Neural progenitor cell (in vitro differentiated cells): ENCODE results near the gene MAP2. TPM values are rescaled to one million over a fixed set of nuclear protein-coding genes. Genes with fewer than 3 reads are reported as not detected.
"Not testable (repeated sequence)": the region's sequence is repeated elsewhere in the genome, so short reads cannot be mapped to it uniquely, and the experiment has no call there.

Experiments
- DNase-seq: peaks from one replicate; pipeline ENCODE4 v3.0.0-alpha.2; 2016; ENCODE audit warnings: low spot score
- H2AFZ ChIP-seq: fragments of 200-600 bp; sonication (generic); replicated peaks from 2 replicates; pipeline ENCODE4 v1.6.1; 2016; ENCODE audit warnings: antibody characterized with exemption
- H3F3A ChIP-seq: fragments of 200-600 bp; sonication (generic); 2 replicates; pipeline ENCODE4 v1.6.1; 2016; ENCODE audit warnings: antibody characterized with exemption, low read depth
- H3K27ac ChIP-seq: fragments of 200-600 bp; sonication (generic); 2 replicates; pipeline ENCODE4 v1.5.1; 2016; ENCODE audit warnings: mild to moderate bottlenecking
- H3K27me3 ChIP-seq: fragments of 200-600 bp; sonication (generic); 2 replicates; pipeline ENCODE4 v1.6.1; 2016; ENCODE audit warnings: mild to moderate bottlenecking, moderate library complexity
- H3K36me3 ChIP-seq: fragments of 200-600 bp; sonication (generic); 2 replicates; pipeline ENCODE4 v1.5.1; 2016
- H3K4me1 ChIP-seq: fragments of 200-600 bp; sonication (generic); 2 replicates; pipeline ENCODE4 v1.6.1; 2016; ENCODE audit warnings: mixed run types
- H3K4me2 ChIP-seq: fragments of 200-600 bp; sonication (generic); 2 replicates; pipeline ENCODE4 v1.6.1; 2016
- H3K4me3 ChIP-seq: fragments of 200-600 bp; sonication (generic); 2 replicates; pipeline ENCODE4 v1.5.1; 2016
- H3K79me2 ChIP-seq: fragments of 200-600 bp; sonication (generic); 2 replicates; pipeline ENCODE4 v1.6.1; 2016; ENCODE audit warnings: low read depth
- H3K9ac ChIP-seq: fragments of 200-600 bp; sonication (generic); 2 replicates; pipeline ENCODE4 v1.6.1; 2016
- H3K9me3 ChIP-seq: fragments of 200-600 bp; sonication (generic); 2 replicates; pipeline ENCODE4 v1.5.1; 2016; ENCODE audit warnings: low read depth
- H4K20me1 ChIP-seq: fragments of 200-600 bp; sonication (generic); 2 replicates; pipeline ENCODE4 v1.6.1; 2016; ENCODE audit warnings: low read depth
- H3K27ac Mint-ChIP-seq: 3 replicates; pipeline ENCODE4 v1.8.0; 2021; ENCODE audit warnings: mixed read lengths
- H3K27me3 Mint-ChIP-seq: 2 replicates; pipeline ENCODE4 v1.8.0; 2022; ENCODE audit warnings: low read depth, mild to moderate bottlenecking, inconsistent platforms, moderate library complexity, mixed read lengths; ENCODE audit not compliant: insufficient read depth
- H3K36me3 Mint-ChIP-seq: 3 replicates; pipeline ENCODE4 v1.8.0; 2021; ENCODE audit warnings: mixed read lengths
- H3K4me1 Mint-ChIP-seq: 3 replicates; pipeline ENCODE4 v1.8.0; 2021; ENCODE audit warnings: mixed read lengths
- H3K4me3 Mint-ChIP-seq: 3 replicates; pipeline ENCODE4 v1.8.0; 2021; ENCODE audit warnings: mild to moderate bottlenecking, moderate library complexity, mixed read lengths
- H3K9me3 Mint-ChIP-seq: 3 replicates; pipeline ENCODE4 v1.8.0; 2020; ENCODE audit warnings: mixed read lengths
- CTCF ChIP-seq: fragments of 200-600 bp; sonication (generic); IDR thresholded peaks from 2 replicates; pipeline ENCODE4 v1.5.1; 2017; ENCODE audit warnings: antibody characterized with exemption, mild to moderate bottlenecking
- EZH2 ChIP-seq: fragments of 200-600 bp; sonication (generic); IDR thresholded peaks from 2 replicates; pipeline ENCODE4 v1.6.1; 2017; ENCODE audit warnings: antibody characterized with exemption, mild to moderate bottlenecking, moderate library complexity
- EZH2phosphoT487 ChIP-seq: fragments of 200-600 bp; sonication (generic); IDR thresholded peaks from 2 replicates; pipeline ENCODE4 v1.6.1; 2017; ENCODE audit warnings: antibody characterized with exemption
- total RNA-seq: library from RNA; depleted of rRNA; stranded (reverse); fragments of >200 nt; gene quantifications from 2 replicates; pipeline ENCODE4 v1.2.3, GENCODE V29; 2015; ENCODE audit warnings: low replicate concordance

Gene MAP2
- total RNA-seq, 1 donor from 2014 or later, result 102 TPM

- Mint-ChIP-seq H3K36me3 (peaks cover 45% of the 10 kb centered on the region), H3K27me3 (no peaks in the 10 kb centered on the region), H3K9me3 (no peaks in the 10 kb centered on the region), H3K4me3 (no peak overlapping the region), H3K27ac (no peak overlapping the region), H3K4me1 (no peaks in the 10 kb centered on the region)
- Histone ChIP-seq H3K4me2 (no peak overlapping the region), H3K27me3 (no peaks in the 10 kb centered on the region), H3K36me3 (no peaks in the 10 kb centered on the region), H3K9me3 (no peaks in the 10 kb centered on the region), H2AFZ (no peak overlapping the region), H3K79me2 (peaks cover 5% of the 10 kb centered on the region), H3F3A (no peaks in the 10 kb centered on the region), H3K4me3 (no peak overlapping the region), H3K27ac (no peak overlapping the region), H4K20me1 (peaks cover 11% of the 10 kb centered on the region), H3K4me1 (no peaks in the 10 kb centered on the region), H3K9ac (no peak overlapping the region)
- no peak for TF ChIP-seq CTCF
- DNase-seq, result no peak
Measured at GRCh38 chr2:209473930-209474419, 50.1 kb downstream of the MAP2 start.

DNA sequence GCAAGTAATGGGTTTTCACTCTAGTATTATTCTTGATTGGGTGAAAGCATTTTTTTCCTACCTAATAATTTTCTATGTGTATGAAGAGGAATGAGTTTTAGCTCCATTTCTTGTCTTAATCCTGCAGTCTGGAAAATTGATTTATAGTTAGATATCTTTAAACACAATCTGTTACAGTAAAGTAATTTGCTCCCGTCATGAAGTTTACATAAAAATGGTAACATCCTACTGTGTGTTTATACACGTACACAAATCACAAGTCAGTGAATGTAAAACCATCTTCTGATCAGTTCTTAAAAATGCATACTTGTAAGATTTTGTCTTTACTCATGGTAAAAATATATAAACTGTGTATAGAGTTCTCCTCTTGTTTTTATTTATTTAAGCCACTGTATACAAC is 51.1 kb downstream of the MAP2 start:
- H3K4me3 ChIP-seq, result no peak overlapping the region
- no peaks in the 10 kb centered on the region for H3F3A ChIP-seq
- H3K9ac ChIP-seq, result no peak overlapping the region
- H3K9me3 Mint-ChIP-seq, result peaks cover 2% of the 10 kb centered on the region
- DNase-seq, result no peak
- H3K9me3 ChIP-seq, result no peaks in the 10 kb centered on the region
- H3K27ac ChIP-seq, result no peak overlapping the region
- H3K4me1 Mint-ChIP-seq, result no peaks in the 10 kb centered on the region
- H3K79me2 ChIP-seq, result peaks cover 5% of the 10 kb centered on the region
- H3K4me2 ChIP-seq, result no peak overlapping the region
- H3K27me3 Mint-ChIP-seq, result no peaks in the 10 kb centered on the region
- no peaks in the 10 kb centered on the region for H3K27me3 ChIP-seq
- H3K36me3 Mint-ChIP-seq, result peaks cover 40% of the 10 kb centered on the region
- no peaks in the 10 kb centered on the region for H3K4me1 ChIP-seq
- no peak overlapping the region for H3K27ac Mint-ChIP-seq
- peaks cover 11% of the 10 kb centered on the region for H4K20me1 ChIP-seq
- H3K36me3 ChIP-seq, result no peaks in the 10 kb centered on the region
- TF ChIP-seq EZH2, result no peak
- TF ChIP-seq CTCF, result no peak
- TF ChIP-seq EZH2phosphoT487, result no peak
- H3K4me3 Mint-ChIP-seq, result no peak overlapping the region
- no peak overlapping the region for H2AFZ ChIP-seq

DNA sequence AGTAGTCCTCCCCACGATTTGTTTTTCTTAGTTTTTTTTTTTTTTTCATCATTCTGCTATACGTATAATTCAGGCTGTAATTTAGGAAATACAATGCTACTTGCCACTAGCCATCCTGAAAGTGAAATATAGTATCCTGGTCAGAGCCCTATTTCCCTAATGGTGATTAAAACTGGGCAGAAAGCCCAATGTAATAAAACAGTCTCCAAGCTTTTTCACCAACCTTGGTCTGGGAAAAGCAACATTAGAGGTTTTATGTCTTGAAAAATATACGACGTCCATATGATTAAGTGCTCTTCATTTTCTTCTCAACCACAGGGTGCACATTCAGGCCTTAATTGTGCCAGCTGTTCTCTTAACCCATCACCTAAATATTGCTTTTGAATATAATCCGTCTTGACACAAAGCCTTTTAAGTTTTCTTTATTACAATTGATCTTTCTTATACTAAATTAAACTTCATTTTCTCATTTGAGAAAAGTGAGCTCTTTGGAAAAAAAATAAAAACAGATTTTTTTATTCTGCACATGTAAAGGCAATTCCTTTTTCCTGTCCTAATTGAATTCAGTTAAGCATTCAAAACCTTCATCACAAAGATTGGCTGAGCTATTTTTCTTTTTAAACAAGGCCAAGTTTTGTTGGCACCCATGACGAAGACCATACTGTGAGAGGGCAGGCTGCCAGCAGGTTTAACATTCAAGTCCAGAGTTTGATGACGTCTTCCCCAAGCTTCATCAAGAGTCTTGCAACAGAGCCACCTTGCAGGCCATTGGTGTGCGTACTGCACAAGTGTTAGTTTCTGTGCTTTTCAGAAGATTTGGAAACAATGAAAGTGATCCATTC is 52.7 kb downstream of the MAP2 start:
- H3K4me1 Mint-ChIP-seq, result no peaks in the 10 kb centered on the region
- H3K4me2 ChIP-seq, result no peak overlapping the region
- no peaks in the 10 kb centered on the region for H3K36me3 ChIP-seq
- no peak overlapping the region for H3K4me3 ChIP-seq
- no peaks in the 10 kb centered on the region for H3F3A ChIP-seq
- H2AFZ ChIP-seq, result no peak overlapping the region
- TF ChIP-seq EZH2phosphoT487 (no peak), CTCF (no peak), EZH2 (no peak)
- no peak for DNase-seq
- H3K27ac ChIP-seq, result no peak overlapping the region
- no peaks in the 10 kb centered on the region for H3K9me3 ChIP-seq
- no peak overlapping the region for H3K27ac Mint-ChIP-seq
- H3K36me3 Mint-ChIP-seq, result peaks cover 44% of the 10 kb centered on the region
- H4K20me1 ChIP-seq, result peaks cover 3% of the 10 kb centered on the region
- no peaks in the 10 kb centered on the region for H3K27me3 ChIP-seq
- no peaks in the 10 kb centered on the region for H3K4me1 ChIP-seq
- H3K4me3 Mint-ChIP-seq, result no peak overlapping the region
- H3K9ac ChIP-seq, result no peak overlapping the region
- H3K9me3 Mint-ChIP-seq, result peaks cover 10% of the 10 kb centered on the region
- H3K79me2 ChIP-seq, result peaks cover 5% of the 10 kb centered on the region
- no peaks in the 10 kb centered on the region for H3K27me3 Mint-ChIP-seq

GRCh38 chr2:209492296-209492695 is 68.4 kb downstream of the MAP2 start:
- Mint-ChIP-seq H3K36me3 (peaks cover 71% of the 10 kb centered on the region), H3K9me3 (peaks cover 71% of the 10 kb centered on the region)
- not testable (repeated sequence) for H2AFZ ChIP-seq, H3K27ac Mint-ChIP-seq, H3K36me3 ChIP-seq, H3K27me3 ChIP-seq, H3K79me2 ChIP-seq, H4K20me1 ChIP-seq, H3K4me3 Mint-ChIP-seq, H3K4me3 ChIP-seq, H3K4me1 Mint-ChIP-seq, H3K27me3 Mint-ChIP-seq, H3F3A ChIP-seq, H3K27ac ChIP-seq, H3K4me2 ChIP-seq, H3K4me1 ChIP-seq, H3K9ac ChIP-seq, DNase-seq
- peaks cover 13% of the 10 kb centered on the region for H3K9me3 ChIP-seq

GRCh38 chr2:209495068-209495620 is 71.3 kb downstream of the MAP2 start:
- H3K9ac ChIP-seq, result not testable (repeated sequence)

More at GRCh38 chr2:209495068-209495620, 71.3 kb downstream of the MAP2 start:
- not testable (repeated sequence) for H3K4me1 ChIP-seq, H3K27me3 ChIP-seq, H2AFZ ChIP-seq, H3K4me2 ChIP-seq, DNase-seq, H3K4me3 Mint-ChIP-seq, H3K9me3 ChIP-seq, H3K4me3 ChIP-seq, H3F3A ChIP-seq, H3K27ac Mint-ChIP-seq, H3K79me2 ChIP-seq, H3K36me3 ChIP-seq, H4K20me1 ChIP-seq, H3K27me3 Mint-ChIP-seq, H3K27ac ChIP-seq
- Mint-ChIP-seq H3K9me3 (peaks cover 63% of the 10 kb centered on the region), H3K36me3 (peaks cover 64% of the 10 kb centered on the region), H3K4me1 (peaks cover 17% of the 10 kb centered on the region)
